ENCODE measurements around the gene GDPGP1.
A peak's percentile ranks its signal among the peaks of the same experiment; 100 is the strongest.

Gene GDPGP1

GRCh38 chr15:90203922-90204321 is 30.1 kb upstream of the GDPGP1 start:
- peak in 27 of 51 donors; percentile 15 to 63 (median 37) for DNase-seq

GRCh38 chr15:90205050-90205848 is 28.8 kb upstream of the GDPGP1 start:
- DNase-seq: peak in 9 of 51 donors; percentile 17 to 60 (median 34)

- no peak for DNase-seq
These were observed 28.1 kb upstream of the GDPGP1 start for GRCh38 chr15:90205886-90206285.

- no peak for DNase-seq
These were observed 26.8 kb upstream of the GDPGP1 start for GRCh38 chr15:90207252-90207651.

GRCh38 chr15:90208356-90208755 is 25.7 kb upstream of the GDPGP1 start:
- no peak for DNase-seq

GRCh38 chr15:90209591-90209990 is 24.4 kb upstream of the GDPGP1 start:
- no peak for DNase-seq

GRCh38 chr15:90210593-90210992 is 23.4 kb upstream of the GDPGP1 start:
- no peak for DNase-seq

- DNase-seq: no peak
These were observed 23.0 kb upstream of the GDPGP1 start for GRCh38 chr15:90211009-90211408.

- DNase-seq: no peak
These were observed 22.4 kb upstream of the GDPGP1 start for GRCh38 chr15:90211440-90212143.

- no peak for DNase-seq
These were observed 21.5 kb upstream of the GDPGP1 start for GRCh38 chr15:90212221-90213098.

- DNase-seq: no peak
These were observed 20.7 kb upstream of the GDPGP1 start for GRCh38 chr15:90213122-90213817.

- DNase-seq: no peak
These were observed 20.2 kb upstream of the GDPGP1 start for GRCh38 chr15:90213818-90214204.

- no peak for DNase-seq
These were observed 19.3 kb upstream of the GDPGP1 start for GRCh38 chr15:90214553-90215196.

- DNase-seq: no peak
These were observed 16.2 kb upstream of the GDPGP1 start for GRCh38 chr15:90217671-90218394.

GRCh38 chr15:90219421-90220141 is 14.4 kb upstream of the GDPGP1 start:
- peak in 13 of 51 donors; percentile 15 to 48 (median 23) for DNase-seq

GRCh38 chr15:90221246-90221900 is 12.6 kb upstream of the GDPGP1 start:
- DNase-seq: peak in 44 of 51 donors; percentile 21 to 89 (median 70)

GRCh38 chr15:90222547-90222946 is 11.5 kb upstream of the GDPGP1 start:
- no peak for DNase-seq

GRCh38 chr15:90223441-90224165 is 10.4 kb upstream of the GDPGP1 start:
- no peak for DNase-seq

Measured in hypothalamus (tissue), 51 donors.